ENCODE data around the gene CSF1. TPM values are rescaled to one million over a fixed set of nuclear protein-coding genes. Genes with fewer than 3 reads are reported as not detected.

Gene CSF1
- total RNA-seq, 1 experiment from 2014 or later: 3.0 TPM

DNA sequence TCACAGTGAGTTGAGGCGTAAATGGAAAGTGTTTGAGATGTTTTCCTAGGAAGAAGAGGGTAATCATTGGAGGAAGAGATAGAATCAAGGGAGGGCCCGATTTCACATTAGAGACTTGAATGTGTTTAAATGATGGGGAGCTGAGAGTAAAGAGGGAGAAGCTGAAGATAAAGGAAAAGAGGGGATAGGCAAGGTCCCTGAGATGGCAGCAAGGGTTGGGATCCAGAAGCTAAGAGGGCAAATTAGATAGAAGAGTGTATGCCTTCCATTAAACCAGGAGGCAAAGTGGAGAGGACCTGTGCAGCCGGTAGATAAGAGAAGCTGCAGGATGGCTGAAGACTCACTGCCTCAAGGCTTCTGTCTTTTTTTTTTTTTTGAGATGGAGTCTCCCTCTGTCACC, 21.6 kb upstream of the CSF1 start:
- ChIA-PET CTCF (no interaction called here), POLR2A (no interaction called here), RAD21 (ENCODE audit: low non-redundant PET in 1 of 2, low total read pairs in 2 of 2, uncharacterized antibody in 2 of 2, unreplicated experiment in 2 of 2) (no interaction called here)
- Histone ChIP-seq H3K4me3 (replicated peaks in 1 of 2; ENCODE audit: low read depth in 1 of 2, low read length in 2 of 2) (no peak overlapping the region), H3K4me1 (ENCODE audit: control insufficient read depth in 1 of 2, insufficient read depth in 2 of 2, low read length in 2 of 2) (peaks cover 0 to 16% of the 10 kb centered on the region in 2 experiments; a peak in 1 of 4 replicates), H3K27me3 (ENCODE audit: insufficient read depth, low read length) (no peaks in the 10 kb centered on the region), H3K79me2 (ENCODE audit: insufficient read depth, low read length) (no peaks in the 10 kb centered on the region), H3K9me2 (ENCODE audit: insufficient read depth) (no peaks in the 10 kb centered on the region), H3K9me3 (ENCODE audit: control insufficient read depth in 1 of 2, insufficient read depth in 1 of 2, low read depth in 1 of 2, low read length in 2 of 2) (no peaks in the 10 kb centered on the region), H3K27ac (ENCODE audit: low read depth, low read length) (no peak overlapping the region), H3K9ac (ENCODE audit: low read length) (no peak overlapping the region), H2AFZ (ENCODE audit: low read depth, low read length, poor library complexity, severe bottlenecking) (no peak overlapping the region), H3K36me3 (ENCODE audit: control insufficient read depth in 1 of 2, insufficient read depth in 2 of 2, low read length in 2 of 2) (no peaks in the 10 kb centered on the region), H4K20me1 (ENCODE audit: insufficient read depth) (no peaks in the 10 kb centered on the region), H3K4me2 (ENCODE audit: low read length) (no peak overlapping the region)
- no TSS peak for BruUV-seq (replicated peaks)
- intact Hi-C loops (cut with micrococcal nuclease): no loop called here
- DNase-seq (ENCODE audit: low read depth, low spot score) (no peak), ATAC-seq (no peak)
- no peak for TF ChIP-seq SRF (IDR thresholded peaks at IDR 0.05; ENCODE audit: low read depth)
- TF ChIP-seq ZNF274 (IDR thresholded peaks at IDR 0.05; ENCODE audit: low read depth, low read length): no peak
- TF ChIP-seq FOSL1 (IDR thresholded peaks at IDR 0.05; ENCODE audit: low read depth): no peak
- TF ChIP-seq CBX3 (IDR thresholded peaks at IDR 0.05; ENCODE audit: low read depth): no peak
- no peak for TF ChIP-seq ELF1 (IDR thresholded peaks at IDR 0.05; ENCODE audit: borderline replicate concordance, low read depth)
- TF ChIP-seq SIN3A (IDR thresholded peaks at IDR 0.05; ENCODE audit: low read depth): no peak
- no peak for TF ChIP-seq ZFX (IDR thresholded peaks at IDR 0.05)
- no peak for TF ChIP-seq EZH2phosphoT487 (IDR thresholded peaks at IDR 0.05; ENCODE audit: borderline replicate concordance)
- no peak for TF ChIP-seq JUND (IDR thresholded peaks at IDR 0.05)
- no peak for TF ChIP-seq EGR1 (IDR thresholded peaks at IDR 0.05; ENCODE audit: low read depth)
- no peak for TF ChIP-seq CTCF (IDR thresholded peaks at IDR 0.05 in 2 of 3, conservative IDR thresholded peaks at IDR 0.05 in 1 of 3; ENCODE audit: borderline replicate concordance in 1 of 3, insufficient read depth in 1 of 3, low read depth in 2 of 3, low read length in 2 of 3)
- TF ChIP-seq, protein P1, sequence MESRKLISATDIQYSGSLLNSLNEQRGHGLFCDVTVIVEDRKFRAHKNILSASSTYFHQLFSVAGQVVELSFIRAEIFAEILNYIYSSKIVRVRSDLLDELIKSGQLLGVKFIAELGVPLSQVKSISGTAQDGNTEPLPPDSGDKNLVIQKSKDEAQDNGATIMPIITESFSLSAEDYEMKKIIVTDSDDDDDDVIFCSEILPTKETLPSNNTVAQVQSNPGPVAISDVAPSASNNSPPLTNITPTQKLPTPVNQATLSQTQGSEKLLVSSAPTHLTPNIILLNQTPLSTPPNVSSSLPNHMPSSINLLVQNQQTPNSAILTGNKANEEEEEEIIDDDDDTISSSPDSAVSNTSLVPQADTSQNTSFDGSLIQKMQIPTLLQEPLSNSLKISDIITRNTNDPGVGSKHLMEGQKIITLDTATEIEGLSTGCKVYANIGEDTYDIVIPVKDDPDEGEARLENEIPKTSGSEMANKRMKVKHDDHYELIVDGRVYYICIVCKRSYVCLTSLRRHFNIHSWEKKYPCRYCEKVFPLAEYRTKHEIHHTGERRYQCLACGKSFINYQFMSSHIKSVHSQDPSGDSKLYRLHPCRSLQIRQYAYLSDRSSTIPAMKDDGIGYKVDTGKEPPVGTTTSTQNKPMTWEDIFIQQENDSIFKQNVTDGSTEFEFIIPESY (IDR thresholded peaks at IDR 0.05; ENCODE audit: extremely low read depth, insufficient replicate concordance, low read length): no peak
- TF ChIP-seq TCF7L2 (IDR thresholded peaks at IDR 0.05; ENCODE audit: borderline replicate concordance, extremely low read depth, insufficient read depth, insufficient read length): no peak
- TF ChIP-seq YY1 (IDR thresholded peaks at IDR 0.05; ENCODE audit: extremely low read depth, insufficient replicate concordance, low read depth, low read length): no peak
- TF ChIP-seq RAD21 (IDR thresholded peaks at IDR 0.05; ENCODE audit: low read depth): no peak
- TF ChIP-seq, protein P2, sequence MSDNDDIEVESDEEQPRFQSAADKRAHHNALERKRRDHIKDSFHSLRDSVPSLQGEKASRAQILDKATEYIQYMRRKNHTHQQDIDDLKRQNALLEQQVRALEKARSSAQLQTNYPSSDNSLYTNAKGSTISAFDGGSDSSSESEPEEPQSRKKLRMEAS (IDR thresholded peaks at IDR 0.05): no peak
- TF ChIP-seq POLR2AphosphoS5 (IDR thresholded peaks at IDR 0.05; ENCODE audit: low read depth, low read length): no peak
- no peak for TF ChIP-seq EZH2 (IDR thresholded peaks at IDR 0.05)
- no peak for TF ChIP-seq POLR2A (IDR thresholded peaks at IDR 0.05; ENCODE audit: borderline replicate concordance, extremely low read depth, insufficient read depth, insufficient read length)
